Osteoblast (primary cell): ENCODE measurements around the gene KBTBD3. TPM values are rescaled to one million over a fixed set of nuclear protein-coding genes. Genes with fewer than 3 reads are reported as not detected.

Source experiments
- DNase-seq: peaks from one replicate; pipeline ENCODE4 v3.0.0; 2011; ENCODE audit warnings: low spot score, mixed read lengths; ENCODE audit not compliant: insufficient read length; ENCODE audit errors: missing footprints
- H2AFZ ChIP-seq: 2 replicates; pipeline ENCODE4 v1.6.0; 2011; ENCODE audit warnings: mild to moderate bottlenecking, low read length
- H3K27ac ChIP-seq: 2 replicates; pipeline ENCODE4 v1.5.1; 2011; ENCODE audit warnings: mild to moderate bottlenecking, low read depth, low read length, moderate library complexity
- H3K27me3 ChIP-seq: 2 replicates; pipeline ENCODE4 v1.6.0; 2012; ENCODE audit warnings: mild to moderate bottlenecking, control low read depth, inconsistent platforms, low read length, moderate library complexity; ENCODE audit not compliant: insufficient read depth
- H3K36me3 ChIP-seq: 2 replicates; pipeline ENCODE4 v1.5.1; 2011; ENCODE audit warnings: mild to moderate bottlenecking, low read length, control low read depth, moderate library complexity; ENCODE audit not compliant: insufficient read depth
- H3K4me1 ChIP-seq: 2 replicates; pipeline ENCODE4 v1.5.1; 2011; ENCODE audit warnings: mild to moderate bottlenecking, low read length, control low read depth, moderate library complexity; ENCODE audit not compliant: insufficient read depth
- H3K4me2 ChIP-seq: 2 replicates; pipeline ENCODE4 v1.6.0; 2011; ENCODE audit warnings: mild to moderate bottlenecking, low read length; ENCODE audit not compliant: insufficient read depth
- H3K4me3 ChIP-seq: fragments of 200-600 bp; sonication (generic); 3 replicates; pipeline ENCODE4 v1.5.1; 2012; ENCODE audit warnings: mild to moderate bottlenecking, low read length, inconsistent platforms; ENCODE audit not compliant: insufficient read depth
- H3K79me2 ChIP-seq: 2 replicates; pipeline ENCODE4 v1.6.0; 2012; ENCODE audit warnings: mild to moderate bottlenecking, low read length, control low read depth, inconsistent platforms; ENCODE audit not compliant: insufficient read depth
- H3K9me3 ChIP-seq: 2 replicates; pipeline ENCODE4 v1.5.1; 2011; ENCODE audit warnings: low read depth, low read length, control low read depth
- H4K20me1 ChIP-seq: 2 replicates; pipeline ENCODE4 v1.6.0; 2012; ENCODE audit warnings: mild to moderate bottlenecking, low read length, control low read depth; ENCODE audit not compliant: insufficient read depth
- CTCF ChIP-seq: IDR thresholded peaks from 2 replicates; pipeline ENCODE4 v1.5.1; 2011; ENCODE audit warnings: mild to moderate bottlenecking, low read depth, low read length, moderate library complexity; ENCODE audit errors: extremely low read depth
- total RNA-seq: library from RNA; depleted of rRNA; stranded (reverse); fragments of >200 nt; gene quantifications from 2 replicates; pipeline ENCODE4 v1.2.3, GENCODE V29; 2012

The KBTBD3 gene
- total RNA-seq, 1 donor = 4.3 TPM

GRCh38 chr11:106070606-106071005, 6.5 kb downstream of the KBTBD3 start:
- Histone ChIP-seq H3K36me3 (no peaks in the 10 kb centered on the region), H3K27ac (no peak overlapping the region), H3K4me3 (no peak overlapping the region), H3K27me3 (no peaks in the 10 kb centered on the region), H3K4me1 (no peaks in the 10 kb centered on the region), H3K9me3 (no peaks in the 10 kb centered on the region), H4K20me1 (no peaks in the 10 kb centered on the region), H3K79me2 (no peaks in the 10 kb centered on the region), H2AFZ (no peak overlapping the region), H3K4me2 (no peak overlapping the region)
- no peak for TF ChIP-seq CTCF
- DNase-seq = no peak

- Histone ChIP-seq H3K27ac (no peak overlapping the region), H4K20me1 (no peaks in the 10 kb centered on the region), H3K9me3 (no peaks in the 10 kb centered on the region), H3K4me3 (no peak overlapping the region), H3K27me3 (no peaks in the 10 kb centered on the region), H2AFZ (no peak overlapping the region), H3K4me1 (no peaks in the 10 kb centered on the region), H3K4me2 (no peak overlapping the region), H3K79me2 (no peaks in the 10 kb centered on the region), H3K36me3 (no peaks in the 10 kb centered on the region)
- no peak for DNase-seq
- no peak for TF ChIP-seq CTCF
These were observed 14.1 kb downstream of the KBTBD3 start for GRCh38 chr11:106063009-106063408.

- H3K27me3 ChIP-seq = no peaks in the 10 kb centered on the region
- no peaks in the 10 kb centered on the region for H3K36me3 ChIP-seq
- H3K9me3 ChIP-seq = no peaks in the 10 kb centered on the region
- no peak overlapping the region for H3K27ac ChIP-seq
- no peak for DNase-seq
- no peaks in the 10 kb centered on the region for H3K79me2 ChIP-seq
- H2AFZ ChIP-seq = no peak overlapping the region
- no peak overlapping the region for H3K4me2 ChIP-seq
- no peaks in the 10 kb centered on the region for H4K20me1 ChIP-seq
- H3K4me3 ChIP-seq = no peak overlapping the region
- TF ChIP-seq CTCF = no peak
- H3K4me1 ChIP-seq = no peaks in the 10 kb centered on the region
These were observed 14.9 kb downstream of the KBTBD3 start for GRCh38 chr11:106061954-106062949.

- Histone ChIP-seq H3K4me2 (no peak overlapping the region), H2AFZ (no peak overlapping the region), H3K4me3 (no peak overlapping the region), H3K9me3 (no peaks in the 10 kb centered on the region), H4K20me1 (no peaks in the 10 kb centered on the region), H3K27me3 (no peaks in the 10 kb centered on the region), H3K36me3 (no peaks in the 10 kb centered on the region), H3K79me2 (no peaks in the 10 kb centered on the region), H3K27ac (no peak overlapping the region), H3K4me1 (no peaks in the 10 kb centered on the region)
- no peak for TF ChIP-seq CTCF
- no peak for DNase-seq
These were observed 15.8 kb downstream of the KBTBD3 start for GRCh38 chr11:106061249-106061784.
